HL-60 (cell line): ENCODE data around the gene FBN2.

Experiments used
- DNase-seq, 2 experiments: peaks; one replicate each; pipeline ENCODE4 v3.0.0-alpha.2; 2010 to 2020; ENCODE audit warnings: low read depth in 1 of 2, low spot score in 1 of 2
- H3K27ac ChIP-seq: fragments of 250-450 bp; sonication (Bioruptor Pico); replicated peaks from 2 replicates; pipeline ENCODE4 v1.5.1; 2020; ENCODE audit warnings: mild to moderate bottlenecking, moderate library complexity
- H3K27me3 ChIP-seq: fragments of 250-450 bp; sonication (Bioruptor Pico); 2 replicates; pipeline ENCODE4 v1.5.1; 2021; ENCODE audit warnings: mild to moderate bottlenecking, moderate library complexity; ENCODE audit not compliant: insufficient read depth, poor library complexity, severe bottlenecking
- H3K4me3 ChIP-seq: replicated peaks from 2 replicates; pipeline ENCODE4 v1.5.1; 2011; ENCODE audit warnings: mild to moderate bottlenecking, control low read depth, low read length; ENCODE audit not compliant: insufficient read depth
- GABPA ChIP-seq: IDR thresholded peaks from 2 replicates; pipeline ENCODE4 v1.6.1; 2012; ENCODE audit warnings: low read depth
- POLR2AphosphoS5 ChIP-seq: IDR thresholded peaks from 2 replicates; pipeline ENCODE4 v1.6.1; 2012; ENCODE audit warnings: low read depth
- SPI1 ChIP-seq: IDR thresholded peaks from 2 replicates; pipeline ENCODE4 v1.6.1; 2012; ENCODE audit warnings: low read depth, mild to moderate bottlenecking, borderline replicate concordance
- TF ChIP-seq, protein P1 (sequence below): IDR thresholded peaks from 2 replicates; pipeline ENCODE4 v1.6.1; 2012; ENCODE audit warnings: low read depth; ENCODE audit not compliant: insufficient replicate concordance
- TF ChIP-seq, protein P2 (sequence below): IDR thresholded peaks from one replicate; pipeline ENCODE4 v1.5.1; 2011; ENCODE audit warnings: low read length, control low read depth, inconsistent platforms; ENCODE audit not compliant: insufficient read depth

The FBN2 gene

DNA sequence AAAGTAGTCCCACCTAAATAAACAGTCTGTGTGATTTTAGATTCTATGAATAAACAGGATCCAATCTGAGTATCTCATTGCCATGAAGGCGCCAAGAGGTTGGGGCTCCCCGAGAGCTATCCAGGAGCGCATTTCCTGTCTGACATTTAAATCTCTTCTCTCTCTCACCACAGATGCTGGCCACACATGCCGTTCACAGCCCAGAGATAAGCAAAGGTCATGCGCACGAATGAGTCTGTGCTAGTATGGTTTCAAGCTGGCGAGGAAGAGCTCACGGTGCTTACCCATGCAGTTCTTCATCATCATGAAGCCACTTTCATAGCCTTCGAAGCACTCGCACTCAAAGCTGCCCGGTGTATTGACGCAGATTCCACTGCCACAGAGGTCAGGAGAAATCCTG is 199.4 kb downstream of the FBN2 start:
- TF ChIP-seq GABPA (no peak), SPI1 (no peak), POLR2AphosphoS5 (no peak)
- TF ChIP-seq, protein P1, sequence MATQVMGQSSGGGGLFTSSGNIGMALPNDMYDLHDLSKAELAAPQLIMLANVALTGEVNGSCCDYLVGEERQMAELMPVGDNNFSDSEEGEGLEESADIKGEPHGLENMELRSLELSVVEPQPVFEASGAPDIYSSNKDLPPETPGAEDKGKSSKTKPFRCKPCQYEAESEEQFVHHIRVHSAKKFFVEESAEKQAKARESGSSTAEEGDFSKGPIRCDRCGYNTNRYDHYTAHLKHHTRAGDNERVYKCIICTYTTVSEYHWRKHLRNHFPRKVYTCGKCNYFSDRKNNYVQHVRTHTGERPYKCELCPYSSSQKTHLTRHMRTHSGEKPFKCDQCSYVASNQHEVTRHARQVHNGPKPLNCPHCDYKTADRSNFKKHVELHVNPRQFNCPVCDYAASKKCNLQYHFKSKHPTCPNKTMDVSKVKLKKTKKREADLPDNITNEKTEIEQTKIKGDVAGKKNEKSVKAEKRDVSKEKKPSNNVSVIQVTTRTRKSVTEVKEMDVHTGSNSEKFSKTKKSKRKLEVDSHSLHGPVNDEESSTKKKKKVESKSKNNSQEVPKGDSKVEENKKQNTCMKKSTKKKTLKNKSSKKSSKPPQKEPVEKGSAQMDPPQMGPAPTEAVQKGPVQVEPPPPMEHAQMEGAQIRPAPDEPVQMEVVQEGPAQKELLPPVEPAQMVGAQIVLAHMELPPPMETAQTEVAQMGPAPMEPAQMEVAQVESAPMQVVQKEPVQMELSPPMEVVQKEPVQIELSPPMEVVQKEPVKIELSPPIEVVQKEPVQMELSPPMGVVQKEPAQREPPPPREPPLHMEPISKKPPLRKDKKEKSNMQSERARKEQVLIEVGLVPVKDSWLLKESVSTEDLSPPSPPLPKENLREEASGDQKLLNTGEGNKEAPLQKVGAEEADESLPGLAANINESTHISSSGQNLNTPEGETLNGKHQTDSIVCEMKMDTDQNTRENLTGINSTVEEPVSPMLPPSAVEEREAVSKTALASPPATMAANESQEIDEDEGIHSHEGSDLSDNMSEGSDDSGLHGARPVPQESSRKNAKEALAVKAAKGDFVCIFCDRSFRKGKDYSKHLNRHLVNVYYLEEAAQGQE: no peak
- TF ChIP-seq, protein P2, sequence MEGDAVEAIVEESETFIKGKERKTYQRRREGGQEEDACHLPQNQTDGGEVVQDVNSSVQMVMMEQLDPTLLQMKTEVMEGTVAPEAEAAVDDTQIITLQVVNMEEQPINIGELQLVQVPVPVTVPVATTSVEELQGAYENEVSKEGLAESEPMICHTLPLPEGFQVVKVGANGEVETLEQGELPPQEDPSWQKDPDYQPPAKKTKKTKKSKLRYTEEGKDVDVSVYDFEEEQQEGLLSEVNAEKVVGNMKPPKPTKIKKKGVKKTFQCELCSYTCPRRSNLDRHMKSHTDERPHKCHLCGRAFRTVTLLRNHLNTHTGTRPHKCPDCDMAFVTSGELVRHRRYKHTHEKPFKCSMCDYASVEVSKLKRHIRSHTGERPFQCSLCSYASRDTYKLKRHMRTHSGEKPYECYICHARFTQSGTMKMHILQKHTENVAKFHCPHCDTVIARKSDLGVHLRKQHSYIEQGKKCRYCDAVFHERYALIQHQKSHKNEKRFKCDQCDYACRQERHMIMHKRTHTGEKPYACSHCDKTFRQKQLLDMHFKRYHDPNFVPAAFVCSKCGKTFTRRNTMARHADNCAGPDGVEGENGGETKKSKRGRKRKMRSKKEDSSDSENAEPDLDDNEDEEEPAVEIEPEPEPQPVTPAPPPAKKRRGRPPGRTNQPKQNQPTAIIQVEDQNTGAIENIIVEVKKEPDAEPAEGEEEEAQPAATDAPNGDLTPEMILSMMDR: no peak

DNA sequence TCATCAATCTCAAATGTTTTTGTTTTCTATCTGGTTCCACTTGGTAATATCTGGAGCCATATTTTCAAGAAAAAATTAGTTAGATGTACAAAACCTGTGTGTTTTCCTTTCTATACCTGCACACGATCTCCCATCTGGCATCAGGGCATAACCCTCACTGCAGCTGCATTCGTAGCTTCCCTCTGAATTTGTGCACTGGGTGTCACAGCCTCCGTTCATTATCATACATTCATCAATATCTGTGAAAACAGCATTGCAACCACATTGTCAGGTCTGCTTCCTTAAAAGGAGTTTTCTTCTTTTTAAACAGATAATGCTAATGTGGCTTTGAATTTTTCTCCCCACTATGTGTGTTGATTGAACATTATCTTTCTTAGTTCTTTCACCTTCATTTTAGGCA is 202.7 kb downstream of the FBN2 start:
- TF ChIP-seq SPI1: no peak
- TF ChIP-seq POLR2AphosphoS5: no peak
- TF ChIP-seq GABPA: no peak
- TF ChIP-seq, protein P1: no peak
- TF ChIP-seq, protein P2: no peak
- H3K27me3 ChIP-seq: no peaks in the 10 kb centered on the region
- DNase-seq: no peak
- H3K4me3 ChIP-seq: no peak overlapping the region
- H3K27ac ChIP-seq: no peak overlapping the region

More for the DNA sequence above, 199.4 kb downstream of the FBN2 start:
- no peak for DNase-seq
- Histone ChIP-seq H3K4me3 (no peak overlapping the region), H3K27ac (no peak overlapping the region), H3K27me3 (no peaks in the 10 kb centered on the region)

DNA sequence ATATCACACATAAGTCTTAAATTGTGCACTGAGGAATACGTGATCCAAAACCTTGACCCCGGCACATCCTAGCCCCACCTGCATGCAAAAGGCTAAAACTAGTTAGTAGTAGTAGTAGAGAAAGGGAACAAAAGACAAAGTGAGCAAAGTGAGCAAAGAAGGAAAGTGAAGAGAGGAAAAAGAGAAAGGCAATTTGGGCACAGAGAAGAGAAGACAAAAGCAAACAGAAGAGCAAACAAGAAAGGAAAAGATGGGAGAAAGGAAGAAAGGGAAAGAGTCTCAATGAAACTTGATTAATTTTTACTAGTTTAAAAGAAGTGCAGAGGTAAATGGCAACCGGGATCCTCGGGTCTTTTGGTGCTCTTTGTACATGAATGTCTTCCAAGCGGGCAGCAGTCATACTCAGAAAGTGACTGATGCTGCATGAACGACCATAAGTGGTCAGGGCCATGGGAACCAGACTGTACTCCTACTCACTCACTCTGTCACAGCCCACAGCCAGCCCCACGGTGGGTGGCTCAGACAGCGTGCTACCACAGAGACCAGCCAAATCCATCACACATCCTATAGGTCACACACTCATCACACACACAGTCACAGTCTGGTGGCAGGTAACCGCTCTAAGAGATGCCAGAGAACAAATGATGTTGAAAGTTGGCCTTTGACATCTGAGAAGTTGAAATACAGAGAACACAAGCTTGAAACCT is 203.9 kb downstream of the FBN2 start:
- no peaks in the 10 kb centered on the region for H3K27me3 ChIP-seq
- no peak overlapping the region for H3K4me3 ChIP-seq
- DNase-seq: no peak
- H3K27ac ChIP-seq: no peak overlapping the region
- TF ChIP-seq, protein P1: no peak
- TF ChIP-seq GABPA (no peak), POLR2AphosphoS5 (no peak), SPI1 (no peak)
- TF ChIP-seq, protein P2: no peak
